HepG2 (cell line): Measurements from ENCODE around the gene RBM12. TPM values are rescaled to one million over a fixed set of nuclear protein-coding genes. Genes with fewer than 3 reads are reported as not detected.

Source experiments
- AKNA ChIP-seq: sonication (generic); formaldehyde crosslinking; IDR thresholded peaks from 2 replicates; pipeline ENCODE4 v1.4.0; 2020; ENCODE audit warnings: missing genetic modification reagents, borderline replicate concordance
- DPF2 ChIP-seq: sonication (generic); formaldehyde crosslinking; IDR thresholded peaks from 2 replicates; pipeline ENCODE4 v1.4.0; 2020; ENCODE audit warnings: mild to moderate bottlenecking, low read depth, missing genetic modification reagents, borderline replicate concordance
- GPBP1L1 ChIP-seq: sonication (generic); formaldehyde crosslinking; IDR thresholded peaks from 2 replicates; pipeline ENCODE4 v1.5.0; 2020; ENCODE audit warnings: mild to moderate bottlenecking, missing genetic modification reagents
- HHEX ChIP-seq: IDR thresholded peaks from 2 replicates; pipeline ENCODE4 v1.6.1; 2016; ENCODE audit warnings: control low read depth
- HMGXB3 ChIP-seq: sonication (generic); formaldehyde crosslinking; IDR thresholded peaks from 2 replicates; pipeline ENCODE4 v1.4.0; 2020; ENCODE audit warnings: missing genetic modification reagents, borderline replicate concordance
- IKZF5 ChIP-seq: IDR thresholded peaks from 2 replicates; pipeline ENCODE4 v1.6.1; 2018; ENCODE audit warnings: missing genetic modification reagents, mild to moderate bottlenecking, missing compliant biosample characterization
- ZBTB44 ChIP-seq: sonication (generic); formaldehyde crosslinking; IDR thresholded peaks from 2 replicates; pipeline ENCODE4 v1.4.0; 2020; ENCODE audit warnings: missing genetic modification reagents
- ZNF17 ChIP-seq: sonication (generic); formaldehyde crosslinking; IDR thresholded peaks from 2 replicates; pipeline ENCODE4 v1.5.0; 2020; ENCODE audit warnings: mild to moderate bottlenecking, missing genetic modification reagents
- ZNF18 ChIP-seq: sonication (generic); formaldehyde crosslinking; IDR thresholded peaks from 2 replicates; pipeline ENCODE4 v1.8.0; 2022; ENCODE audit warnings: mild to moderate bottlenecking, missing genetic modification reagents; ENCODE audit not compliant: insufficient replicate concordance
- ZNF563 ChIP-seq: sonication (generic); formaldehyde crosslinking; IDR thresholded peaks from 2 replicates; pipeline ENCODE4 v1.8.0; 2022; ENCODE audit warnings: mild to moderate bottlenecking, moderate library complexity, missing genetic modification reagents
- polyA plus RNA-seq, 8 experiments: library from polyadenylated mRNA; depleted of rRNA in 3 of 8; stranded (reverse) in 7 of 8; unstranded in 1 of 8; fragments of >200 nt; fragmentation: Illumina TruSeq in 4 of 8; extraction: Trizol in 4 of 8; gene quantifications; 2 replicates each; pipeline versions ENCODE4 v1.2.1 to v1.2.3, GENCODE V29; 2011 to 2016; ENCODE audit warnings: low read depth in 4 of 8, missing spikeins in 1 of 8, mixed read lengths in 1 of 8; ENCODE audit not compliant: insufficient read depth in 1 of 8
- total RNA-seq, 5 experiments: library from RNA; depleted of rRNA; stranded (reverse); fragments of >200 nt; fragmentation: Illumina TruSeq; extraction: Trizol; gene quantifications; 2 replicates each; pipeline ENCODE4 v1.2.3, GENCODE V29; 2016; ENCODE audit warnings: low read depth in 1 of 5
- TF ChIP-seq, protein P1 (sequence below): sonication (generic); formaldehyde crosslinking; IDR thresholded peaks from 2 replicates; pipeline ENCODE4 v1.5.0; 2020; ENCODE audit warnings: mild to moderate bottlenecking, low read depth, missing genetic modification reagents, borderline replicate concordance

RBM12 gene
- total and polyA plus RNA-seq, 2 of the 13 experiments (the other 11 are each of a cell fraction or from before 2014, with no cell fraction given): 97.9 to 104 TPM

GRCh38 chr20:35695245-35695749, 30.6 kb upstream of the RBM12 start (continued):
- no peak for TF ChIP-seq AKNA (CRISPR knock-in tag)
- TF ChIP-seq ZNF17: no peak
- no peak for TF ChIP-seq HHEX (CRISPR knock-in tag)
- TF ChIP-seq IKZF5 (CRISPR knock-in tag): no peak; the same call in 1 of the 2 replicates
- no peak for TF ChIP-seq HMGXB3 (CRISPR knock-in tag)
- no peak for TF ChIP-seq ZBTB44 (CRISPR knock-in tag)
- no peak for TF ChIP-seq ZNF563 (CRISPR knock-in tag)
- no peak for TF ChIP-seq ZNF18 (CRISPR knock-in tag)
- no peak for TF ChIP-seq GPBP1L1 (CRISPR knock-in tag)
- TF ChIP-seq DPF2 (CRISPR knock-in tag): no peak
- TF ChIP-seq, protein P1, sequence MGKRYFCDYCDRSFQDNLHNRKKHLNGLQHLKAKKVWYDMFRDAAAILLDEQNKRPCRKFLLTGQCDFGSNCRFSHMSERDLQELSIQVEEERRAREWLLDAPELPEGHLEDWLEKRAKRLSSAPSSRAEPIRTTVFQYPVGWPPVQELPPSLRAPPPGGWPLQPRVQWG (CRISPR knock-in tag): no peak
